GM20431 (cell line): Measurements from ENCODE around the gene CD34.

Source experiments
- in situ Hi-C: fragments of 300-500 bp; cut with MseI, MboI; formaldehyde crosslinking; loops from one replicate; pipeline ENCODE4 v1.15.0; 2020; ENCODE audit warnings: low sequenced_read_pairs; ENCODE audit not compliant: unreplicated experiment

CD34 gene

GRCh38 chr1:207903767-207904166, 7.2 kb downstream of the CD34 start:
- in situ Hi-C loops: loop anchor here (10.0 kb wide), 1 partner anchor 61 kb away; no protein-coding TSS in a partner anchor

GRCh38 chr1:207903053-207903452, 7.9 kb downstream of the CD34 start:
- in situ Hi-C loops: loop anchor here (10.0 kb wide), 1 partner anchor 62 kb away; no protein-coding TSS in a partner anchor

GRCh38 chr1:207902566-207902965, 8.4 kb downstream of the CD34 start:
- in situ Hi-C loops: loop anchor here (10.0 kb wide), 1 partner anchor 62 kb away; no protein-coding TSS in a partner anchor

GRCh38 chr1:207901041-207901653, 9.8 kb downstream of the CD34 start:
- in situ Hi-C loops: loop anchor here (10.0 kb wide), 1 partner anchor 64 kb away; no protein-coding TSS in a partner anchor

- in situ Hi-C loops: no loop called here
Measured at GRCh38 chr1:207898836-207899235, 12.1 kb downstream of the CD34 start.

- in situ Hi-C loops: no loop called here
Measured at GRCh38 chr1:207898260-207898659, 12.7 kb downstream of the CD34 start.

- in situ Hi-C loops: no loop called here
Measured at GRCh38 chr1:207897188-207897587, 13.7 kb downstream of the CD34 start.

GRCh38 chr1:207896547-207896946, 14.4 kb downstream of the CD34 start:
- in situ Hi-C loops: no loop called here

- in situ Hi-C loops: no loop called here
Measured at GRCh38 chr1:207894704-207895103, 16.2 kb downstream of the CD34 start.

- in situ Hi-C loops: no loop called here
Measured at GRCh38 chr1:207893737-207894582, 17.0 kb downstream of the CD34 start.

- in situ Hi-C loops: no loop called here
Measured at GRCh38 chr1:207892764-207893163, 18.2 kb downstream of the CD34 start.

- in situ Hi-C loops: no loop called here
Measured at GRCh38 chr1:207891148-207891547, 19.8 kb downstream of the CD34 start.

- in situ Hi-C loops: no loop called here
Measured at GRCh38 chr1:207890136-207890738, 20.7 kb downstream of the CD34 start.

- in situ Hi-C loops: no loop called here
Measured at GRCh38 chr1:207888652-207889051, 22.3 kb downstream of the CD34 start.

- in situ Hi-C loops: no loop called here
Measured at GRCh38 chr1:207887542-207888201, 23.3 kb downstream of the CD34 start.

GRCh38 chr1:207886227-207886626, 24.7 kb downstream of the CD34 start:
- in situ Hi-C loops: no loop called here

- in situ Hi-C loops: no loop called here
Measured at GRCh38 chr1:207885129-207886032, 25.5 kb downstream of the CD34 start.

- in situ Hi-C loops: no loop called here
Measured at GRCh38 chr1:207884266-207885029, 26.5 kb downstream of the CD34 start.
